ENCODE measurements around the gene IZUMO1R.
"Not testable (repeated sequence)": the region's sequence is repeated elsewhere in the genome, so short reads cannot be mapped to it uniquely, and the experiment has no call there.

The IZUMO1R gene

DNA sequence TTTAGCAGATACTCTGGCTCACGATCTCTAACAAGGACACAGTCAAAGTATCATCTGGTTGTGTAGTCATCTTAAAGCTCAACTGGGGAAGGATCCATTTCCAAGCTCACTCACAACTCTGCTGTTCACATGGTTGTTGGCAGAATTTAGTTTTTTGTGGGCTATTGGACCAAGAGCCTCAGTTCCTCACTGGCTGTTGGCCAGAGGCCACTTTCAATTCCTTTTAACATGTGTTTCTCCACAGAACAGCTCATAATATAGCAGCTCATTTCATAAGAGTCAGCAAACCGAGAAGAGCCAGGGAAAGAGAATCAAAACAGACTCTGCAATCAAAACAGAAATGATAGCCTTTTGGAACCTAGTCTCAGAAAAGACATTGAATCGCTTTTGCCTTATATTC lies 22.6 kb downstream of the IZUMO1R start:
- Histone ChIP-seq H3K9me3 (ENCODE audit: control insufficient read depth in 1 of 2, low read length in 2 of 2) (peaks cover 0 to 12% of the 10 kb centered on the region in 2 donors), H3K4me3 (ENCODE audit: low read depth in 1 of 2, low read length in 2 of 2) (no peak overlapping the region), H3K27ac (ENCODE audit: low read length) (no peak overlapping the region), H3K27me3 (ENCODE audit: low read depth, low read length) (no peaks in the 10 kb centered on the region), H3K4me1 (ENCODE audit: control insufficient read depth in 1 of 2, insufficient read depth in 2 of 2, low read length in 2 of 2) (peaks cover 0 to 8% of the 10 kb centered on the region in 2 donors), H3K36me3 (ENCODE audit: control insufficient read depth in 1 of 2, insufficient read depth in 2 of 2, low read length in 2 of 2) (no peaks in the 10 kb centered on the region)

DNA sequence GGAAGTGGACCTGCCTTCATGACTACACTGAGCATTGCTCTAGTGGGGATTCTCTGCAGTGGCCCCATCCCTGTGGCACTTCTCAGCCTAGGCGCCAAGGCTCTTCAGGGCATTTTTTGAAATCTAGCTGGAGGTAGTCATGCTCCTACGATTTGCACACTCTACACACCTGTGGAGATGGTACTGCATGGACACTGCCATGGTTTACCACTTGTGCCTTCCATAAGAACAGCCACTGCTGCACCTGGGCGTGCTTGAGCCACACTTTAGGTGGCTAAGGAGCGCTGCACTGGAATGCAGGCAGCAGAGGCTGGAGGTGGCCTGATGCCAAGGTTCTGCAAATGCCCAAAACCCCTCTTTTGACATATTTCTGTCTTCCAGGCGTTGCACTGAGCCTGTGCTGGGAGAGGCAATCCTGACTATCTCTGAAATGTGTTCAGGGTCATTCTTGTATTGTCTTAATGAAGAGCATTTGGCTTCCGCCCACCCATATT lies 24.3 kb downstream of the IZUMO1R start:
- no peak overlapping the region for H3K4me3 ChIP-seq (ENCODE audit: low read depth in 1 of 2, low read length in 2 of 2)
- H3K9me3 ChIP-seq (ENCODE audit: control insufficient read depth in 1 of 2, low read length in 2 of 2) = peaks cover 0 to 12% of the 10 kb centered on the region in 2 donors
- H3K4me1 ChIP-seq (ENCODE audit: control insufficient read depth in 1 of 2, insufficient read depth in 2 of 2, low read length in 2 of 2) = peaks cover 0 to 8% of the 10 kb centered on the region in 2 donors
- no peak overlapping the region for H3K27ac ChIP-seq (ENCODE audit: low read length)
- no peaks in the 10 kb centered on the region for H3K27me3 ChIP-seq (ENCODE audit: low read depth, low read length)
- no peaks in the 10 kb centered on the region for H3K36me3 ChIP-seq (ENCODE audit: control insufficient read depth in 1 of 2, insufficient read depth in 2 of 2, low read length in 2 of 2)

DNA sequence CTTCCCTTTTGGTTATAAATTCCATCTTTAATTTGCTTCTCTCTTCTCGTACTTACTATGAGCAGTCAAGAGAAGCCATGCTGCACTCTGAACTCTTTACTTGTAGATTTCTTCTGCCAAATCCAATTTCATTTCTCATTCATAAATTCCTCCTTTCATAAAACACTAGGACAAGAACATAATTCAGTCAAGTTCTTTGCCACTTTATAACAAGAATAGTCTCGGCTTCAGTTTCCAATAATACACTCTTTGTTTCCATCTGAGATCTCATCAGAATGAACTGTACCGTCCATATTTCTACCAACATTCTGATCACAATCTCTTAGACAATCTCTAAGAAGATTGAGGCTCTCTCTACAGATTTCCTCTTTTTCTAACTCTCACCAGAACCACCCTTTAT lies 25.1 kb downstream of the IZUMO1R start:
- Histone ChIP-seq H3K4me3 (ENCODE audit: low read depth in 1 of 2, low read length in 2 of 2) (no peak overlapping the region), H3K4me1 (ENCODE audit: control insufficient read depth in 1 of 2, insufficient read depth in 2 of 2, low read length in 2 of 2) (peaks cover 0 to 8% of the 10 kb centered on the region in 2 donors), H3K27ac (ENCODE audit: low read length) (no peak overlapping the region)

DNA sequence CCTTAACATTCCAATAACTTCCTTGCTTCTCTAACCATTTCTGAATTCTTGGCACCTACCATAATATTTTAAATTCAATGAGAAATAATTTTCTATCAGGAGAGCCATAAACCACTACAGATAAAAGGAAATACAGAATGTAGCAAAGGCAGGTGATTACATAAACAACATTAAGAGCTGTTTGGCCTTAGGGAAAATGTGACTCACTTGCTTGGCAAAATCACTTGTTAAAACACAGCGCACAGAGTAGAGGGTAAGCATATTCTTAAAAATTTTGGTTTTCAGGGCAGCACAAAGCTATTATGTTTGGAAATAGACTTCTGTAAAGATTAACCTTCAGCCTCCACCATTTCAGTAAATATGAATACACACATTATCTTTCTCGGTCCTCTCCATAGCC lies 26.4 kb downstream of the IZUMO1R start:
- H3K4me1 ChIP-seq (ENCODE audit: control insufficient read depth in 1 of 2, insufficient read depth in 2 of 2, low read length in 2 of 2) = peaks cover 0 to 8% of the 10 kb centered on the region in 2 donors
- H3K36me3 ChIP-seq (ENCODE audit: control insufficient read depth in 1 of 2, insufficient read depth in 2 of 2, low read length in 2 of 2) = no peaks in the 10 kb centered on the region
- no peaks in the 10 kb centered on the region for H3K27me3 ChIP-seq (ENCODE audit: low read depth, low read length)
- H3K9me3 ChIP-seq (ENCODE audit: control insufficient read depth in 1 of 2, low read length in 2 of 2) = peaks cover 0 to 9% of the 10 kb centered on the region in 2 donors
- H3K4me3 ChIP-seq (ENCODE audit: low read depth in 1 of 2, low read length in 2 of 2) = no peak overlapping the region
- H3K27ac ChIP-seq (ENCODE audit: low read length) = no peak overlapping the region

More for the DNA sequence above, 25.1 kb downstream of the IZUMO1R start:
- H3K9me3 ChIP-seq (ENCODE audit: control insufficient read depth in 1 of 2, low read length in 2 of 2) = peaks cover 0 to 12% of the 10 kb centered on the region in 2 donors
- H3K27me3 ChIP-seq (ENCODE audit: low read depth, low read length) = no peaks in the 10 kb centered on the region
- H3K36me3 ChIP-seq (ENCODE audit: control insufficient read depth in 1 of 2, insufficient read depth in 2 of 2, low read length in 2 of 2) = no peaks in the 10 kb centered on the region

DNA sequence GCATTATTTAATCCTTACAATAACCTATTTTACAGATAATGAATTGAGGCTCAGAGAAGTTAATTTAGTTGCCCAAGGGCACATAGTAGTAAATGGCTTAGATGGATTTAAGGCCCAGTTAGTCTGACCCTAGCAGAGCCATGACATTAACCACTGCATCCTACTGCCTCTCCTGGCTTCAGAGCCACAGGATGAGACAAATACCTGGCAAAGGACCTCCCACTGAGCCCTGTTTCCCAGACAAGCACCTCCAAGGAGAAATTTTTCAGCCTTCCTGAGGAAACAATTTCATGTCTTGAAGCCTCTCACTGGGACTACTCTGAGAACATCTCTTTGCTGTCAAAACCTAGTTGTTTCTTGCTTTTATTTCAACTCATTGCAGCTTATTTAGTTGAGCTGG lies 28.4 kb downstream of the IZUMO1R start:
- Histone ChIP-seq H3K27me3 (ENCODE audit: low read depth, low read length) (no peaks in the 10 kb centered on the region), H3K9me3 (ENCODE audit: control insufficient read depth in 1 of 2, low read length in 2 of 2) (no peaks in the 10 kb centered on the region), H3K36me3 (ENCODE audit: control insufficient read depth in 1 of 2, insufficient read depth in 2 of 2, low read length in 2 of 2) (no peaks in the 10 kb centered on the region), H3K4me3 (ENCODE audit: low read depth in 1 of 2, low read length in 2 of 2) (no peak overlapping the region), H3K4me1 (ENCODE audit: control insufficient read depth in 1 of 2, insufficient read depth in 2 of 2, low read length in 2 of 2) (peaks cover 0 to 8% of the 10 kb centered on the region in 2 donors), H3K27ac (ENCODE audit: low read length) (no peak overlapping the region)

DNA sequence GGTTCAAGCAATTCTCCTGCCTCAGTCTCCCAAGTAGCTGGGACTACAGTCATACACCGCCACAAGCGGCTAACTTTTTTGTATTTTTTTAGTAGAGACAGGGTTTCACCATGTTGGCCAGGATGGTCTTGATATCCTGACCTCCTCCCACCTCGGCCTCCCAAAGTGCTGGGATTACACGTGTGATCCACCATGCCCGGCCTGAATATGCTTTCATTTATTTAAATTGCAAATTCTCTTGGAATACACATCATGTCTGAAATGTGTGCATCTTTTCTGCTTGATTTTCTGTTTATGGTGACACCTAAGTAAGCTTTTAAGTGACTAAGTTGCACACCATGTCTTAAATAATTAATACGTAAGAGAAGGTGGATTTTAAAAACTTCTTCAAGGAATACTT lies 31.7 kb downstream of the IZUMO1R start:
- H3K27me3 ChIP-seq (ENCODE audit: low read depth, low read length) = no peaks in the 10 kb centered on the region
- H3K9me3 ChIP-seq (ENCODE audit: control insufficient read depth in 1 of 2, low read length in 2 of 2) = no peaks in the 10 kb centered on the region
- no peak overlapping the region for H3K4me3 ChIP-seq (ENCODE audit: low read depth in 1 of 2, low read length in 2 of 2)
- H3K4me1 ChIP-seq (ENCODE audit: control insufficient read depth in 1 of 2, insufficient read depth in 2 of 2, low read length in 2 of 2) = peaks cover 0 to 1% of the 10 kb centered on the region in 2 donors
- H3K27ac ChIP-seq (ENCODE audit: low read length) = no peak overlapping the region
- no peaks in the 10 kb centered on the region for H3K36me3 ChIP-seq (ENCODE audit: control insufficient read depth in 1 of 2, insufficient read depth in 2 of 2, low read length in 2 of 2)

DNA sequence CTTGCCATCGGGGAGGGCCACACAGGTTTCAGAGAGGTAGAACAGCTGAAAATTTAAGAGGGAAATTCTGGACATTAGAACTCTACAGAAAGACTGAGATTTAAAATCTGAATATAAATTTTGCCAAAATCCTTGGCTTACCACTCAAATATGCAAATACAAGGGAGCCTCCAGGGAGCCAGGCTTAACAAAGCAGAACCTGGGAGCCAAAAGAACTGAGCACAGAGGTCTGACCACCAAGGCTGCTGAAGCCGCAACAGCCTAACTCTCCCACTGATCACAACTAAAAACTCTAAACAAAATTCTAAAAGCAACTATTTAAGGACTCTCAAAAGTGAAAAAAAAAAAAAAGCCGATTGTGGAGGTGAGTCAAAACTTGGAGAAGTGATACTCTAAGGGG lies 34.3 kb downstream of the IZUMO1R start:
- no peaks in the 10 kb centered on the region for H3K9me3 ChIP-seq (ENCODE audit: control insufficient read depth in 1 of 2, low read length in 2 of 2)
- H3K27me3 ChIP-seq (ENCODE audit: low read depth, low read length) = no peaks in the 10 kb centered on the region
- no peak overlapping the region for H3K27ac ChIP-seq (ENCODE audit: low read length)
- H3K4me1 ChIP-seq (ENCODE audit: control insufficient read depth in 1 of 2, insufficient read depth in 2 of 2, low read length in 2 of 2) = no peaks in the 10 kb centered on the region
- no peak overlapping the region for H3K4me3 ChIP-seq (ENCODE audit: low read depth in 1 of 2, low read length in 2 of 2)
- H3K36me3 ChIP-seq (ENCODE audit: control insufficient read depth in 1 of 2, insufficient read depth in 2 of 2, low read length in 2 of 2) = no peaks in the 10 kb centered on the region

DNA sequence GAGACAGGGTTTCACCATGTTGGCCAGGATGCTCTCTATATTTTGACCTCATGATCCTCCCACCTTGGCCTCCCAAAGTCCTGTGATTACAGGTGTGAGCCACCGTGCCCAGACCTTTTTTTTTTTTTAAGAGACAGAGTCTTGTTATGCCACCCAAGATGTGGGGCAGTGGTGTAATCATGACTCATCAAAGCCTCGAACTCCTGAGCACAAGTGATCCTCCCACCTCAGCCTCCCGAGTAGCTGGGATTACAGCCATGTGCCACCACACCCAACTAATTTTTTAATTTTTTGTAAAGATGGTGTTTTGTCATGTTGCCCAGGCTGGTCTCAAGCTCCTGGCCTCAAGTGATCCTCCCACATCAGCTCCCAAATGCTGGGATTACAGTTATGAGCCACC lies 37.9 kb downstream of the IZUMO1R start:
- no peaks in the 10 kb centered on the region for H3K27me3 ChIP-seq (ENCODE audit: low read depth, low read length)
- H3K36me3 ChIP-seq (ENCODE audit: control insufficient read depth in 1 of 2, insufficient read depth in 2 of 2, low read length in 2 of 2) = no peaks in the 10 kb centered on the region
- H3K9me3 ChIP-seq (ENCODE audit: control insufficient read depth in 1 of 2, low read length in 2 of 2) = no peaks in the 10 kb centered on the region
- no peaks in the 10 kb centered on the region for H3K4me1 ChIP-seq (ENCODE audit: control insufficient read depth in 1 of 2, insufficient read depth in 2 of 2, low read length in 2 of 2)
- H3K4me3 ChIP-seq (ENCODE audit: low read depth in 1 of 2, low read length in 2 of 2) = no peak overlapping the region
- H3K27ac ChIP-seq (ENCODE audit: low read length) = no peak overlapping the region

GRCh38 chr11:94343495-94343894 lies 39.1 kb downstream of the IZUMO1R start:
- no peaks in the 10 kb centered on the region for H3K27me3 ChIP-seq (ENCODE audit: low read depth, low read length)
- H3K4me3 ChIP-seq (ENCODE audit: low read depth in 1 of 2, low read length in 2 of 2) = no peak overlapping the region
- no peaks in the 10 kb centered on the region for H3K36me3 ChIP-seq (ENCODE audit: control insufficient read depth in 1 of 2, insufficient read depth in 2 of 2, low read length in 2 of 2)
- no peaks in the 10 kb centered on the region for H3K9me3 ChIP-seq (ENCODE audit: control insufficient read depth in 1 of 2, low read length in 2 of 2)
- no peak overlapping the region for H3K27ac ChIP-seq (ENCODE audit: low read length)
- no peaks in the 10 kb centered on the region for H3K4me1 ChIP-seq (ENCODE audit: control insufficient read depth in 1 of 2, insufficient read depth in 2 of 2, low read length in 2 of 2)

- not testable (repeated sequence) for H3K4me1 ChIP-seq (ENCODE audit: control insufficient read depth in 1 of 2, insufficient read depth in 2 of 2, low read length in 2 of 2); H3K27ac ChIP-seq (ENCODE audit: low read length); H3K4me3 ChIP-seq (ENCODE audit: low read depth in 1 of 2, low read length in 2 of 2); H3K27me3 ChIP-seq (ENCODE audit: low read depth, low read length); H3K9me3 ChIP-seq (ENCODE audit: control insufficient read depth in 1 of 2, low read length in 2 of 2); H3K36me3 ChIP-seq (ENCODE audit: control insufficient read depth in 1 of 2, insufficient read depth in 2 of 2, low read length in 2 of 2)
Observed at GRCh38 chr11:94346311-94346710, 41.9 kb downstream of the IZUMO1R start.

GRCh38 chr11:94350850-94351563 lies 46.6 kb downstream of the IZUMO1R start:
- H3K27ac ChIP-seq (ENCODE audit: low read length); H3K36me3 ChIP-seq (ENCODE audit: control insufficient read depth in 1 of 2, insufficient read depth in 2 of 2, low read length in 2 of 2); H3K4me1 ChIP-seq (ENCODE audit: control insufficient read depth in 1 of 2, insufficient read depth in 2 of 2, low read length in 2 of 2); H3K9me3 ChIP-seq (ENCODE audit: control insufficient read depth in 1 of 2, low read length in 2 of 2); H3K4me3 ChIP-seq (ENCODE audit: low read depth in 1 of 2, low read length in 2 of 2); H3K27me3 ChIP-seq (ENCODE audit: low read depth, low read length): not testable (repeated sequence)
